ENCODE results near the gene UBE2I. TPM values are rescaled to one million over a fixed set of nuclear protein-coding genes. Genes with fewer than 3 reads are reported as not detected.

Gene UBE2I
- total and polyA plus RNA-seq, 2 of the 4 experiments (the other 2 are of a cell fraction): 30.8 to 140 TPM

GRCh38 chr16:1362807-1363206, 53.4 kb downstream of the UBE2I start:
- CTCF ChIA-PET: interaction anchor here (1.3 kb wide), 1 partner anchor 19 kb away, joined by 3 read pairs; no protein-coding TSS in a partner anchor
- H3K56ac ChIP-seq (ENCODE audit: extremely low read depth, insufficient read depth, low read length): no peak overlapping the region
- peaks cover 54% of the 10 kb centered on the region for H3K36me3 ChIP-seq (ENCODE audit: control insufficient read depth, insufficient read depth, low read length)

More at GRCh38 chr16:1362807-1363206, 53.4 kb downstream of the UBE2I start:
- Histone ChIP-seq H3K4ac (ENCODE audit: low read depth, low read length) (no peak overlapping the region), H2BK120ac (ENCODE audit: low read depth, low read length) (no peak overlapping the region), H3K23ac (ENCODE audit: low read depth, low read length) (no peak overlapping the region), H3K4me2 (ENCODE audit: low read depth, low read length) (no peak overlapping the region), H3K27me3 (ENCODE audit: control insufficient read depth, insufficient read depth, low read length) (no peaks in the 10 kb centered on the region), H4K5ac (ENCODE audit: low read depth, low read length) (no peak overlapping the region), H3K27ac (ENCODE audit: insufficient read depth, low read length) (no peak overlapping the region), H2AFZ (replicated peaks; ENCODE audit: low read length, poor library complexity) (no peak overlapping the region), H4K91ac (ENCODE audit: insufficient read depth, low read depth, low read length) (no peak overlapping the region), H3K4me1 (ENCODE audit: control insufficient read depth, insufficient read depth, low read length) (peaks cover 5% of the 10 kb centered on the region; the same call in 1 of the 2 replicates), H3K14ac (replicated peaks; ENCODE audit: low read depth, low read length) (no peak overlapping the region), H4K20me1 (ENCODE audit: insufficient read depth, low read length) (peaks cover 14% of the 10 kb centered on the region), H2BK5ac (ENCODE audit: low read depth, low read length, poor library complexity, severe bottlenecking) (no peak overlapping the region), H3K4me3 (ENCODE audit: insufficient read depth, low read depth, low read length) (no peak overlapping the region), H2BK15ac (ENCODE audit: low read depth, low read length) (no peak overlapping the region), H3K9me1 (ENCODE audit: insufficient read depth, low read length) (peaks cover 6% of the 10 kb centered on the region), H2AK5ac (ENCODE audit: low read depth, low read length) (no peak overlapping the region), H2AK9ac (replicated peaks; ENCODE audit: low read depth, low read length, poor library complexity) (no peak overlapping the region), H2BK20ac (ENCODE audit: low read depth, low read length) (no peak overlapping the region), H3K18ac (ENCODE audit: low read depth, low read length) (no peak overlapping the region), H3K9me3 (ENCODE audit: control insufficient read depth, insufficient read depth, low read length) (no peaks in the 10 kb centered on the region), H4K8ac (ENCODE audit: low read depth in 2 of 2, low read length in 2 of 2) (no peak overlapping the region), H3K79me1 (ENCODE audit: low read depth in 1 of 2, low read length in 2 of 2) (peaks cover 6 to 53% of the 10 kb centered on the region in 2 experiments), H3K9ac (ENCODE audit: low read depth, low read length) (no peak overlapping the region)
- no TSS peak for BruUV-seq (replicated peaks)
- no peak for DNase-seq
- dilution Hi-C loops (cut with HindIII; ENCODE audit: low sequenced_read_pairs, unreplicated experiment) (no loop called here), in situ Hi-C loops (cut with MboI; ENCODE audit: low sequenced_read_pairs) (no loop called here), intact Hi-C loops (cut with micrococcal nuclease) (no loop called here)
- ATAC-seq (ENCODE audit: low read depth): no peak
- TF ChIP-seq SMC3 (IDR thresholded peaks at IDR 0.05; ENCODE audit: low read depth, low read length) (no peak), CTCF (conservative IDR thresholded peaks at IDR 0.05; ENCODE audit: low read depth, low read length) (no peak), USF2 (IDR thresholded peaks at IDR 0.05; ENCODE audit: low read depth, low read length) (no peak), ELK1 (IDR thresholded peaks at IDR 0.05; ENCODE audit: borderline replicate concordance, low read depth, low read length) (no peak), MXI1 (IDR thresholded peaks at IDR 0.05; ENCODE audit: borderline replicate concordance, low read depth, low read length) (no peak), POLR2A (IDR thresholded peaks at IDR 0.05; ENCODE audit: low read depth, low read length) (no peak), FOS (IDR thresholded peaks at IDR 0.05; ENCODE audit: low read depth, low read length) (no peak), CEBPB (IDR thresholded peaks at IDR 0.05; ENCODE audit: low read depth, low read length) (no peak), RAD21 (IDR thresholded peaks at IDR 0.05; ENCODE audit: low read length) (no peak), RFX5 (IDR thresholded peaks at IDR 0.05; ENCODE audit: low read depth, low read length) (no peak), MAFK (IDR thresholded peaks at IDR 0.05; ENCODE audit: low read depth, low read length) (no peak), RCOR1 (IDR thresholded peaks at IDR 0.05; ENCODE audit: insufficient replicate concordance, low read length) (no peak)
- 92% methylated on average over 4 of the region's 11 CpGs; no CpG with 5 or more reads in 1 of the 2 experiments for WGBS, 2 experiments (ENCODE audit: extremely low coverage in 2 of 2, insufficient read length in 1 of 2)
- POLR2A ChIA-PET (ENCODE audit: unreplicated experiment): no interaction called here
